GM04504 (cell line): ENCODE measurements around the gene ATF7.
A peak's percentile ranks its signal among the peaks of the same experiment; 100 is the strongest.

Source experiments
- DNase-seq: peaks from one replicate; pipeline ENCODE4 v3.0.0-alpha.2; 2012; ENCODE audit warnings: low read depth

The ATF7 gene

GRCh38 chr12:53523131-53523530, 103.1 kb downstream of the ATF7 start:
- DNase-seq = no peak

- no peak for DNase-seq
Observed at GRCh38 chr12:53518381-53518780, 107.8 kb downstream of the ATF7 start.

- no peak for DNase-seq
Observed at GRCh38 chr12:53516758-53517455, 109.3 kb downstream of the ATF7 start.

DNA sequence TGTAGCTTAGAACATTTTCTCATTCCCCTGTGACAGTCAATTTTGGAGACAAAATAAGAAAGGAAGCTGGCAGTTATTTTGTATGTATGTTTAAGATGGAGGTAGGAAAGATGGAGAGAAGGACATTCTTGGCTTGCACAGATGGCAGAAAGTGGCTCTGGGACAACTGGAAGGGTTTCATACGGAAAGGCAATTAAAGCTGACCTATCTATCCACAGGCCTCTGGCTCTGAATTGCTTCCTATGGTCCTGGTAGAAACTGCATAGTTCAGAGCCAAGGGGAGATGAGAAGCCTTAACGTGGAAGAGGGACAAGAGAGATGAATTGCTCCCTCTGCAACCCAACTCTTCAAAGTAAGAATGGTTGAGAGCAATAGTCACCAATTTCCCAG, 110.9 kb downstream of the ATF7 start:
- DNase-seq = no peak

- no peak for DNase-seq
Observed at GRCh38 chr12:53514628-53515290, 111.4 kb downstream of the ATF7 start.

DNA sequence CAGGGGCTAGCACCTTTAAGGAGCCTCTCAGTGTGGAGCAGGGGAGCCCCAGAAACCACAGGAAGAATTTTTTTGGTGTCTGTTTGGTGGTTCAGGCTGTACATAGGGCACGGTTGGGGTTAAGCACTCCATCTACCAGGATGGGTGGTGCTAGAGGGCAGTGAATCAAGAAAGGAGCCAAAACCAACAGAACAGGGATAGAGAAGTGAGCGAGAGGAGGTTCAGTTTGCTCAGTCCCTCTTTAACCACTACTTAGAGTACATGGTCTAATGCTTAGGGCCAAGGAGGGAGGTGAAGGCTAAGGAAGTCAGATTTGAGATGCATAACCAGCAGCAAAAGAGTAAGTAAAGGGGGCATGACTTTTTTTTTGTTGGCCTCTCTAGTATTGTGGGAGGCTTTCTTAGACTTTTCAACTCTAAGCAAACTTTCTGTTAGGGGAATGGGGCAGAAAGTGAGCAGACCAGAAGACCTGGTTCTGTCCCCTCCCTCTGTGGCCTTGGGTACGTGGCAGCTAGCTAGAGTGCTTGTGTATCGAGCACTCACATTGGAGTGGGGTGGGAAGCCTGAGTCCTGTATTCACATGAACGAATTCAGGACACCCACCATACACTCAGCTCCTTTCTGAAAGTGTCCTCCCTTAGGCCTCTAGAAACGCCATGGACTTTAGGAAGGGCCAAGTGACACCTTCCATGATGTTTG, 112.3 kb downstream of the ATF7 start:
- no peak for DNase-seq

DNA sequence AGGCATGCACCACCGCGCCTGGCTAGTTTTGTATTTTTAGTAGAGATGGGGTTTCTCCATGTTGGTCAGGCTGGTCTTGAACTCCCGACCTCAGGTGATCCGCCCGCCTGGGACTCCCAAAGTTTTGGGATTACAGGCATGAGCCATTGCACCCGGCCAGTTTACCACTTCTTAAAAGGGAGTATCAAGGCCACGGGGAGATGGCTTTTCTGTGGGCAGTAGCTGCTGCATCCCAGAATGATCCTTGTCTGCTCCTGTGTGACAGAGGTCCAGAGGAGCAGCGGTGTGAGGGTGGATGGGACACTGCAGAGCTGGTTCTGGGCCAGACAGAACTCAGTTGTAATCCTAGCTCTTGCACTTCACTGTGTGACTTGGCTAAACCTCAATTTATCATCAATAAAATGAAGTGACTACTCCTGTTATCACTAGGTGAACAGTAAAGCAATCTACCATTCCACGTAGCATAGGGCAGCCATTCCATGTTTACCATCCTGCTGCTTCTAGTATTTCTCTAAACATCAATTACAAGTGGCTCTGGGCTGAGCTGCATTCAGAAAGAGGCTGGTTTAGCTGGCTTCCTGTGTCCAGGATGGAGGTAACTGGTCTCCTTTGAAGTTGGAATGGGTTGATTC, 115.9 kb downstream of the ATF7 start:
- DNase-seq = no peak

GRCh38 chr12:53508534-53509170, 117.5 kb downstream of the ATF7 start:
- DNase-seq = peak; percentile 56

DNA sequence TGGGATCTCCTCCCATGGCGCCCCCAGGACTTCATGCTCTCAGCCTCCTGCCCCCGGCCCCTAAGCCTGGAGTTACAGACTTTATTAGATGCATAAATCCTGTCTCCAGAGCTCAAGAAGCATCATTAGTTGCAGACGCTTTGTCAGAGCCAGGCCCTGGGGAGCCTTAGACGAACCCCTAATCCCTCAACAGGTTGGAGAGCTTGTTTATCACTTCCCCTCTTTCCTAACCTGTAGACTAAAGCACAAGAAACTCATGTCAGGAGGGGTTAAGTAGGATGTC, 118.6 kb downstream of the ATF7 start:
- DNase-seq = no peak

DNA sequence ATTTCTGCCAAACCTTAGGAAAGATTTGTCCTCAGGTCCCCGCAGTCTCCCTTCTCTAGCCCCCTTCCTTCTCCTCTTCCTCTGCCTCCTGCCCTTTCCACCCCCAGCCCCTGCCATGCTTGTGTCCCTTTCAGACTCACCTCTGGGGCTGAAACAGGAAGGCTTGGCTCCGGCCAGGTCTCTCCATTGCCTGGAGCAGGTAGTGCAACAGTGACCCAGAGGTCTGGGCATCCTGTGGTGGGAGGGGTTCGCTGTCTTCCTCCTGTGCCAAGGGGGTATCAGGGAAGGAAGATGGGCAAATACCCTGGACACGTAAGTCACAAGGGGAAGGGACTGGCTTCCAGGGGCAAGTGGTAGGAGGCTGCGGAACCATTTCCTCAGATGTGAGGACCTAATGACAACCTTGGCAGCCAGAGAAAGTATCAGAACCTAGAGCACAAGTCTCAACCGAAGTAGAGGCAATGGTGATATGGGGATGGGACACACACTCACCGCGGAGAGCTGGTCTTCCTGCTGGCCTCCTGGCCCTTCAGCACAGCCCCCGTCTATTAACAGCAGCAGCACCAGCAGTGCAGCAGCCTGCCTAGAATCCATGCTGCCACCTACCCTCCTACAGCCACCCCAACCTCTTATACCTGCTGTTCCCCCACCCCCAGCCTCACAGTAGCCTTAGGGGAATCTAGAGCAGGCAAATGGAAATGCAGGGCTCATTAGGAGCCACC, 119.1 kb downstream of the ATF7 start, which contains the start of gene NPFF:
Gene NPFF (minus strand): TSS at position 604 of the 722 bp plus-strand sequence. CDS start 10 bp downstream, at position 594.
- DNase-seq = no peak

GRCh38 chr12:53506450-53506785, 119.8 kb downstream of the ATF7 start:
- no peak for DNase-seq

- DNase-seq = no peak
Observed at GRCh38 chr12:53505555-53506449, 120.4 kb downstream of the ATF7 start.

DNA sequence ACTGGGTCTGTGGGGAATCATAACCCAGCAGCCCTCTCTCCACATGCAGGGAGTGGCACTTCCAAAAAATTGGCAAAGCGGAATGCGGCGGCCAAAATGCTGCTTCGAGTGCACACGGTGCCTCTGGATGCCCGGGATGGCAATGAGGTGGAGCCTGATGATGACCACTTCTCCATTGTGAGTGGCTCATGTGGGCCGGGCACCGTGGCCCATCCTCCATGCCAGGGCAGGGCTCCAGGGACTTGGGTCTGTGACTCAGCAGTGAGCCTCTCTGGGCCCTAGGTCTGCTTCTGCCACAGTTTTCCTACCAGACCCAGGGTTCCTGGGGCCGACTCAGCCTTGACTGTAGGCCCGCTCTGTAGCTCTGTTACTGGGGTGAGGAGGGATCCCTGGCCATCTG, 121.1 kb downstream of the ATF7 start:
- DNase-seq = no peak

DNA sequence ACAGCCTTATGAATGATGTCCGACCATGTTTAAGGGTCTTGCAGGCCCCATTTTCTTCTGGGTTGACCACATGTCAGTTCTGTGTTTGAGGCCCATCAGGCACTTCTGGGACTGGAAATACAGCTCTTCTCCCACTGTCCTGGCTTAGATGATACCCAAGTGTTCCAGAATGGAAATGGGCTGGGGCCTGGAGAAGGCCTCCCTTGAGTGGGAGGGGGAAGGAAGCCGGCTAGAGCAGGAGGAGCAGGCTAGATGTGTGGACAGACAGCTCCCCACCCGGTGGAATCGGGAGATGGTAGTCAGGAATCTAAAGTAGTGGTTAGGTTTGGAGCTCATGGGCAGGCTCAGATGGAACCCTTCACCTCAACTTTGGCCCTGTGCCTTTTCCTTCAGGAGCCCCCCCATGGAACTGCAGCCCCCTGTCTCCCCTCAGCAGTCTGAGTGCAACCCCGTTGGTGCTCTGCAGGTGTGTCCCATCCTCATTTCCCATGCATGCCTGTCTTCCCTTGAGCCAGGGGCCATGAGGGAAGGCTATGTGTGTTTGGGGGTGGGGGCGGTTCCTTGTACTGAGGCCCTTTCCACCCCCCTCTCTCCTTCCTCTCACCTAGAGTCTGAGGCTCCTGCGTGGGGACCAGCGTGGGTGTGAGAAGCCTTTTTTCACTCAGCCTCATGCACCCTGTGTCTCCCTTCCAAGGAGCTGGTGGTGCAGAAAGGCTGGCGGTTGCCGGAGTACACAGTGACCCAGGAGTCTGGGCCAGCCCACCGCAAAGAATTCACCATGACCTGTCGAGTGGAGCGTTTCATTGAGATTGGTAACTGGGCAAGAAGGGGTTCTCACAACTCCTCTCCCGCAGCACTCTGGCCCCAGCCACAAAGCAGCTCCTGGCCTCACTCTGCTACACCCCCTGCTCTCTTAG, 121.9 kb downstream of the ATF7 start:
- no peak for DNase-seq

GRCh38 chr12:53502983-53503728, 123.0 kb downstream of the ATF7 start:
- DNase-seq = no peak

GRCh38 chr12:53502331-53502730, 123.9 kb downstream of the ATF7 start:
- no peak for DNase-seq

- DNase-seq = no peak
Observed at GRCh38 chr12:53501615-53502181, 124.5 kb downstream of the ATF7 start.

GRCh38 chr12:53500776-53501614, 125.2 kb downstream of the ATF7 start, which contains the start of gene TARBP2:
TSS of gene TARBP2 (plus strand) at chr12:53501283. CDS start at chr12:53501409, 126 bp downstream.
- DNase-seq = peak; percentile 100
